ENCODE data around the gene RBFOX2.

DNA sequence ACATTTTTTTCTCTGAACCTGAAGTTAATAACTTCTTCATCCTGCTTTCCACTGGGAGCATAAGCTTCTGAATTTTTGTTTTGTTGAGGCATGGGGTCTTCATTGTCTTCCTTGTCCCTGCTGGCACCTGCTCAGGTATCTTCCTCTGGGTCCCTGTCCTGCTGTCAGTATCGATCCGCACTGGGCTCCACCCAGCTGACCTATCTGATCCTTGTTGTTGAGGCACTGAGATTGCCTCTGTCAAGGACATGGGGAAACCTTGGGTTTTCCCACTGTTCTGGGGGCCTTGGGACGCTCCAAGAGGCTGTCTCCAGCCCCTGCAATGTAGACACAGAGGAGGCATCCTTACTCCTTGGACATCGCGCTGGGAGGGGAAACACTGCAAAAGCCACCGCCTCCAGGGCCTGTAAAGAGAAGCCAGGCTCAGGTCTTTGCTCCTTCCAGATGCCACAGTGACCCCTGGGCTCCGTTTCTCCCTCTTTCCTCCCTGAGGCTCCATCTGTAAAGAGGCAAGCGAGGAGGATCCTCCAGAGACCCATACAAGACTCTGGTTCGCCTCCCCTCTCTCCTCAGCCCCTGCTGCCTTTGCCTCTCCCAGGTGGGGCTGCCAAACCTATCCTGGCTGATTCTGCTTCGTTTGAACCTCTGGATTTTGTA, 8.6 kb upstream of the RBFOX2 start:
- TF ChIP-seq, protein P1, sequence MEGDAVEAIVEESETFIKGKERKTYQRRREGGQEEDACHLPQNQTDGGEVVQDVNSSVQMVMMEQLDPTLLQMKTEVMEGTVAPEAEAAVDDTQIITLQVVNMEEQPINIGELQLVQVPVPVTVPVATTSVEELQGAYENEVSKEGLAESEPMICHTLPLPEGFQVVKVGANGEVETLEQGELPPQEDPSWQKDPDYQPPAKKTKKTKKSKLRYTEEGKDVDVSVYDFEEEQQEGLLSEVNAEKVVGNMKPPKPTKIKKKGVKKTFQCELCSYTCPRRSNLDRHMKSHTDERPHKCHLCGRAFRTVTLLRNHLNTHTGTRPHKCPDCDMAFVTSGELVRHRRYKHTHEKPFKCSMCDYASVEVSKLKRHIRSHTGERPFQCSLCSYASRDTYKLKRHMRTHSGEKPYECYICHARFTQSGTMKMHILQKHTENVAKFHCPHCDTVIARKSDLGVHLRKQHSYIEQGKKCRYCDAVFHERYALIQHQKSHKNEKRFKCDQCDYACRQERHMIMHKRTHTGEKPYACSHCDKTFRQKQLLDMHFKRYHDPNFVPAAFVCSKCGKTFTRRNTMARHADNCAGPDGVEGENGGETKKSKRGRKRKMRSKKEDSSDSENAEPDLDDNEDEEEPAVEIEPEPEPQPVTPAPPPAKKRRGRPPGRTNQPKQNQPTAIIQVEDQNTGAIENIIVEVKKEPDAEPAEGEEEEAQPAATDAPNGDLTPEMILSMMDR (IDR thresholded peaks at IDR 0.05), result no peak
- TF ChIP-seq POLR2A (IDR thresholded peaks at IDR 0.05), result no peak
